ENCODE data around the gene SEMA3G. TPM values are rescaled to one million over a fixed set of nuclear protein-coding genes. Genes with fewer than 3 reads are reported as not detected.
A peak's percentile ranks its signal among the peaks of the same experiment; 100 is the strongest.

SEMA3G gene
- total RNA-seq, 1 experiment from 2014 or later, result 1.6 TPM

- TF ChIP-seq JUN (CRISPR knock-in tag; IDR thresholded peaks at IDR 0.05), result no peak
- TF ChIP-seq ZNF263 (CRISPR knock-in tag; IDR thresholded peaks at IDR 0.05; ENCODE audit: low read depth), result no peak
- TF ChIP-seq ZNF232 (CRISPR knock-in tag; IDR thresholded peaks at IDR 0.05), result no peak
- no peak for TF ChIP-seq TEAD1 (CRISPR knock-in tag; IDR thresholded peaks at IDR 0.05)
- TF ChIP-seq MXD4 (CRISPR knock-in tag; IDR thresholded peaks at IDR 0.05; ENCODE audit: borderline replicate concordance), result no peak
- TF ChIP-seq NR1H2 (CRISPR knock-in tag; IDR thresholded peaks at IDR 0.05), result no peak
- no peak for TF ChIP-seq EMX1 (CRISPR knock-in tag; IDR thresholded peaks at IDR 0.05)
- no peak for TF ChIP-seq ETV6 (CRISPR knock-in tag; IDR thresholded peaks at IDR 0.05)
Measured at GRCh38 chr3:52489453-52489852, 44.5 kb upstream of the SEMA3G start (continued).

DNA sequence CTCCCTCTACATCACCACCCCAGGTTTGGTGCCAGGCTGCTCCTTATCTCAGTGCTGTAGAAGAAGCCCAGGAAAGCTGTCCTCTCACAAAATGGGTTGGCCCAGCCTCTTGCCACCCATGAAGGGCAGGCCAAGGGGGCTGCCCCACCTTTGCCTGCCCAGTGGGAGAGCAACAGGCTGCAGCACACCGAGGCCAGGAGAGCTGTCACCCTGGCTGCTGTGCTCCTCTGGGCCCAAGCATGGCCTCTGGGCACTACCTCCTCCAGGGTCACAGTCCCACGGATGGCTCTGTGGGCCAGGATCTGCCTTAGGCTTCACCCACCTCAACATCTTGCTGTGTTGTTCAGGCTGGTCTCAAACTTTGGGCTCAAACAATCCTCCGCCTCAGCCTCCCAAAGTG lies 43.8 kb upstream of the SEMA3G start:
- no peaks in the 10 kb centered on the region for H3K27me3 Mint-ChIP-seq (ENCODE audit: low read depth)
- TF ChIP-seq ZSCAN18 (CRISPR knock-in tag; IDR thresholded peaks at IDR 0.05) (no peak), FOXP1 (CRISPR knock-in tag; IDR thresholded peaks at IDR 0.05; ENCODE audit: borderline replicate concordance) (no peak), TEAD4 (CRISPR knock-in tag; IDR thresholded peaks at IDR 0.05) (no peak), KAT7 (CRISPR knock-in tag; IDR thresholded peaks at IDR 0.05; ENCODE audit: borderline replicate concordance) (no peak), ZNF423 (CRISPR knock-in tag; IDR thresholded peaks at IDR 0.05) (no peak), GABPB1 (CRISPR knock-in tag; IDR thresholded peaks at IDR 0.05) (no peak), JUN (CRISPR knock-in tag; IDR thresholded peaks at IDR 0.05) (no peak), NR3C1 (CRISPR knock-in tag; conservative IDR thresholded peaks at IDR 0.05; ENCODE audit: low read depth) (no peak)
- CTCF ChIA-PET, result interaction anchor here (3.6 kb wide), 1 partner anchor 17 kb away, joined by 10 read pairs; no protein-coding TSS in a partner anchor
- peaks cover 24% of the 10 kb centered on the region for H3K36me3 Mint-ChIP-seq
- no peaks in the 10 kb centered on the region for H3K4me1 Mint-ChIP-seq
- POLR2A ChIA-PET, result no interaction called here
- H3K27ac Mint-ChIP-seq, result no peak overlapping the region
- ATAC-seq (no peak), DNase-seq (ENCODE audit: low spot score) (no peak)
- H3K9me3 Mint-ChIP-seq, result no peaks in the 10 kb centered on the region
- no peak overlapping the region for H3K4me3 Mint-ChIP-seq

DNA sequence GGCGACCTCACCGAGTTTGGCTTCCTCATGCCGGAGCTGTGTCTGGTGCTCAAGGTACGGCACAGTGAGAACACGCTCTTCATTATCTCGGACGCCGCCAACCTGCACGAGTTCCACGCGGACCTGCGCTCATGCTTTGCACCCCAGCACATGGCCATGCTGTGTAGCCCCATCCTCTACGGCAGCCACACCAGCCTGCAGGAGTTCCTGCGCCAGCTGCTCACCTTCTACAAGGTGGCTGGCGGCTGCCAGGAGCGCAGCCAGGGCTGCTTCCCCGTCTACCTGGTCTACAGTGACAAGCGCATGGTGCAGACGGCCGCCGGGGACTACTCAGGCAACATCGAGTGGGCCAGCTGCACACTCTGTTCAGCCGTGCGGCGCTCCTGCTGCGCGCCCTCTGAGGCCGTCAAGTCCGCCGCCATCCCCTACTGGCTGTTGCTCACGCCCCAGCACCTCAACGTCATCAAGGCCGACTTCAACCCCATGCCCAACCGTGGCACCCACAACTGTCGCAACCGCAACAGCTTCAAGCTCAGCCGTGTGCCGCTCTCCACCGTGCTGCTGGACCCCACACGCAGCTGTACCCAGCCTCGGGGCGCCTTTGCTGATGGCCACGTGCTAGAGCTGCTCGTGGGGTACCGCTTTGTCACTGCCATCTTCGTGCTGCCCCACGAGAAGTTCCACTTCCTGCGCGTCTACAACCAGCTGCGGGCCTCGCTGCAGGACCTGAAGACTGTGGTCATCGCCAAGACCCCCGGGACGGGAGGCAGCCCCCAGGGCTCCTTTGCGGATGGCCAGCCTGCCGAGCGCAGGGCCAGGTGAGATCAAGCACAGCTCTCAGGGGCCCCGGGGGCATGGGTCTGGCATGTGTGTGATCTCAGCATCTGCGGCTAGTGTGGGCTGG lies 43.1 kb upstream of the SEMA3G start:
- Mint-ChIP-seq H3K36me3 (peaks cover 24% of the 10 kb centered on the region), H3K4me1 (no peaks in the 10 kb centered on the region), H3K27me3 (ENCODE audit: low read depth) (no peaks in the 10 kb centered on the region), H3K9me3 (no peaks in the 10 kb centered on the region), H3K27ac (peak overlapping the region; percentile 29; the same call in 1 of the 2 replicates), H3K4me3 (no peak overlapping the region)
- ChIA-PET CTCF (interaction anchor here (3.6 kb wide), 1 partner anchor 16 kb away, joined by 10 read pairs; no protein-coding TSS in a partner anchor), POLR2A (no interaction called here)
- no peak for DNase-seq (ENCODE audit: low spot score)
- no peak for ATAC-seq
- no peak for TF ChIP-seq ARID4B (CRISPR knock-in tag; IDR thresholded peaks at IDR 0.05; ENCODE audit: borderline replicate concordance)
- TF ChIP-seq PRDM15 (CRISPR knock-in tag; IDR thresholded peaks at IDR 0.05), result no peak
